GM21786 (cell line): ENCODE results near the gene GRIN2C.

Source experiments
- ATAC-seq: cut with Tn5 transposase; IDR thresholded peaks from one replicate; pipeline ENCODE4 v1.9.1; 2021; ENCODE audit not compliant: unreplicated experiment

GRIN2C gene

GRCh38 chr17:74824961-74825627, 34.6 kb downstream of the GRIN2C start:
- ATAC-seq, result no peak

GRCh38 chr17:74822939-74823367, 36.7 kb downstream of the GRIN2C start:
- no peak for ATAC-seq

GRCh38 chr17:74822335-74822938, 37.2 kb downstream of the GRIN2C start:
- ATAC-seq, result no peak

- no peak for ATAC-seq
Measured at GRCh38 chr17:74821655-74822334, 37.9 kb downstream of the GRIN2C start.

GRCh38 chr17:74819801-74820436, 39.8 kb downstream of the GRIN2C start:
- ATAC-seq, result no peak

- no peak for ATAC-seq
Measured at GRCh38 chr17:74818291-74818938, 41.3 kb downstream of the GRIN2C start.

GRCh38 chr17:74816905-74817620, 42.6 kb downstream of the GRIN2C start:
- ATAC-seq, result no peak

- ATAC-seq, result no peak
Measured at GRCh38 chr17:74815550-74816370, 43.9 kb downstream of the GRIN2C start.

- ATAC-seq, result no peak
Measured at GRCh38 chr17:74815067-74815466, 44.6 kb downstream of the GRIN2C start.

GRCh38 chr17:74814453-74814852, 45.2 kb downstream of the GRIN2C start:
- no peak for ATAC-seq

- no peak for ATAC-seq
Measured at GRCh38 chr17:74812109-74813009, 47.3 kb downstream of the GRIN2C start.

- ATAC-seq, result no peak
Measured at GRCh38 chr17:74810699-74811485, 48.8 kb downstream of the GRIN2C start.

- ATAC-seq, result no peak
Measured at GRCh38 chr17:74808714-74809430, 50.8 kb downstream of the GRIN2C start.

- no peak for ATAC-seq
Measured at GRCh38 chr17:74807925-74808324, 51.8 kb downstream of the GRIN2C start.

GRCh38 chr17:74807441-74807840, 52.2 kb downstream of the GRIN2C start:
- no peak for ATAC-seq

GRCh38 chr17:74806334-74806733, 53.4 kb downstream of the GRIN2C start:
- no peak for ATAC-seq

GRCh38 chr17:74805591-74805991, 54.1 kb downstream of the GRIN2C start:
- ATAC-seq, result no peak
